OCI-LY7 (cell line): ENCODE data around the gene PLAC1.

ENCODE experiments used
- EZH2phosphoT487 ChIP-seq: fragments of 200-600 bp; sonication (generic); IDR thresholded peaks from 2 replicates; pipeline ENCODE4 v1.6.1; 2018; ENCODE audit warnings: low read depth, borderline replicate concordance, mild to moderate bottlenecking, mixed run types, antibody characterized with exemption, low read length, moderate library complexity, mixed read lengths
- TF ChIP-seq, protein P1 (sequence below): fragments of 200-600 bp; sonication (generic); conservative IDR thresholded peaks from 2 replicates; pipeline ENCODE4 v1.5.1; 2014; ENCODE audit warnings: mild to moderate bottlenecking, antibody characterized with exemption, low read length, moderate library complexity, mixed read lengths

- TF ChIP-seq, protein P1, sequence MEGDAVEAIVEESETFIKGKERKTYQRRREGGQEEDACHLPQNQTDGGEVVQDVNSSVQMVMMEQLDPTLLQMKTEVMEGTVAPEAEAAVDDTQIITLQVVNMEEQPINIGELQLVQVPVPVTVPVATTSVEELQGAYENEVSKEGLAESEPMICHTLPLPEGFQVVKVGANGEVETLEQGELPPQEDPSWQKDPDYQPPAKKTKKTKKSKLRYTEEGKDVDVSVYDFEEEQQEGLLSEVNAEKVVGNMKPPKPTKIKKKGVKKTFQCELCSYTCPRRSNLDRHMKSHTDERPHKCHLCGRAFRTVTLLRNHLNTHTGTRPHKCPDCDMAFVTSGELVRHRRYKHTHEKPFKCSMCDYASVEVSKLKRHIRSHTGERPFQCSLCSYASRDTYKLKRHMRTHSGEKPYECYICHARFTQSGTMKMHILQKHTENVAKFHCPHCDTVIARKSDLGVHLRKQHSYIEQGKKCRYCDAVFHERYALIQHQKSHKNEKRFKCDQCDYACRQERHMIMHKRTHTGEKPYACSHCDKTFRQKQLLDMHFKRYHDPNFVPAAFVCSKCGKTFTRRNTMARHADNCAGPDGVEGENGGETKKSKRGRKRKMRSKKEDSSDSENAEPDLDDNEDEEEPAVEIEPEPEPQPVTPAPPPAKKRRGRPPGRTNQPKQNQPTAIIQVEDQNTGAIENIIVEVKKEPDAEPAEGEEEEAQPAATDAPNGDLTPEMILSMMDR = no peak
- TF ChIP-seq EZH2phosphoT487 = no peak
Measured at GRCh38 chrX:134537179-134537955, 120.9 kb downstream of the PLAC1 start.
